Measurements from ENCODE around the gene ZNF564. TPM values are rescaled to one million over a fixed set of nuclear protein-coding genes. Genes with fewer than 3 reads are reported as not detected.

Gene ZNF564
- total and polyA plus RNA-seq, 2 of the 8 experiments (the other 6 are each of a cell fraction or from before 2014, with no cell fraction given): 0.89 to 10.4 TPM

DNA sequence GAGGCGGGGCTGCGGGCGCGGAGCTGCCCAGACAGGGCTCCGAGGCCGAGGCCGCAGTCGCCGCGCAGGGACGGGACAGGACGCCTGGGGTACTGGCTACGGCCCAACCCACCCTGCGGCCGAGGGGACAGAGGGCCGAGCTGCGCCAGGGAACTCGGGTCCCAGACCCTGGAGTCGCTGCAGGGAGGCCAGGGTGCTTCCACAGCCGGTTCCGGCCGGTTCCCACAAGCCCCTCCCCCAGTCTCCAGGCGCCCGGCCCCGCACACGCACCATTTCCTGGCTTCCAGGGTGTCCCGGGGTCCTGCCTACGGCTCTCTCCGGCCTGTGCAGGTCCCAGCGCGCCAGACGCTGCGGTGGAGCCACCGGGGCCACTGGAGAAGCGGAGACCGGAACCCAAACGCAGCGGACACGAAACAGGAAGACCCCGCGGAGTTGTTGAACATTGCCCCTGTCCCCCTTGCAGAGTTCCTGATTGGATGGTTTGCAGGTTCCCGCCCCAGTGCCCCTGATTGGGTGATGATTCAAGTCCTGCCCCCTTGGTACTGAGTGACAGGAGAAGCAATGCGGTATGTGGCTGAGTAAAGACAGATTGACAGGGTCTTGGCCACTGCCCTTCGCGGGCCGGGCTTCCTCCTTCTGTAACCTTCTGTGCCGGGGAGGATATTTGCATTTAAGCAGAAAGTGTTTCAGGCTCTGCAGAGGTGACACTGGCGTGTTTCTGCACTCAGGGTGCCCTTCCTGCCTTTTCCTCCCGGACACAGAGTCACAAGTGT, at the start of gene ZNF564 (continued):
- TF ChIP-seq SP4 (IDR thresholded peaks at IDR 0.05; ENCODE audit: low read length) (peak; percentile 91; the same call in 1 of the 2 replicates), RXRA (IDR thresholded peaks at IDR 0.05; ENCODE audit: insufficient read depth, low read depth, low read length) (no peak), SAP30 (IDR thresholded peaks at IDR 0.05; ENCODE audit: insufficient read depth, insufficient replicate concordance, low read length) (peak; percentile 32), EGR1 (IDR thresholded peaks at IDR 0.05; ENCODE audit: borderline replicate concordance, low read depth, low read length) (0 out of 2 replicates have a peak, but pooled peaks have one; percentile 11), CBX8 (IDR thresholded peaks at IDR 0.05; ENCODE audit: borderline replicate concordance, low read depth, low read length) (no peak), TCF12 (IDR thresholded peaks at IDR 0.05; ENCODE audit: low read depth, low read length) (no peak), RAD21 (IDR thresholded peaks at IDR 0.05 in 1 of 2, conservative IDR thresholded peaks at IDR 0.05 in 1 of 2; ENCODE audit: low read depth in 2 of 2, low read length in 2 of 2) (no peak), HDAC2 (IDR thresholded peaks at IDR 0.05; ENCODE audit: borderline replicate concordance in 1 of 2, low read depth in 2 of 2, low read length in 2 of 2) (no peak; a peak in 1 of 4 replicates), RFX5 (IDR thresholded peaks at IDR 0.05; ENCODE audit: borderline replicate concordance, low read depth, low read length) (no peak), TAF7 (optimal IDR thresholded peaks at IDR 0.05; ENCODE audit: borderline replicate concordance, low read depth, low read length) (no peak), TBP (IDR thresholded peaks at IDR 0.05; ENCODE audit: low read depth, low read length) (peak; percentile 91), GTF2F1 (IDR thresholded peaks at IDR 0.05; ENCODE audit: borderline replicate concordance, low read depth, low read length) (peak; percentile 74; the same call in 1 of the 2 replicates), FOSL1 (IDR thresholded peaks at IDR 0.05; ENCODE audit: insufficient read depth, low read depth, low read length) (no peak), NANOG (IDR thresholded peaks at IDR 0.05; ENCODE audit: insufficient read depth, low read depth, low read length, poor library complexity, severe bottlenecking) (no peak), RBBP5 (IDR thresholded peaks at IDR 0.05; ENCODE audit: borderline replicate concordance, low read depth, low read length) (peak; percentile 35; the same call in 1 of the 2 replicates), TAF1 (IDR thresholded peaks at IDR 0.05; ENCODE audit: low read depth, low read length) (peak; percentile 93)
- TF ChIP-seq, protein P1, sequence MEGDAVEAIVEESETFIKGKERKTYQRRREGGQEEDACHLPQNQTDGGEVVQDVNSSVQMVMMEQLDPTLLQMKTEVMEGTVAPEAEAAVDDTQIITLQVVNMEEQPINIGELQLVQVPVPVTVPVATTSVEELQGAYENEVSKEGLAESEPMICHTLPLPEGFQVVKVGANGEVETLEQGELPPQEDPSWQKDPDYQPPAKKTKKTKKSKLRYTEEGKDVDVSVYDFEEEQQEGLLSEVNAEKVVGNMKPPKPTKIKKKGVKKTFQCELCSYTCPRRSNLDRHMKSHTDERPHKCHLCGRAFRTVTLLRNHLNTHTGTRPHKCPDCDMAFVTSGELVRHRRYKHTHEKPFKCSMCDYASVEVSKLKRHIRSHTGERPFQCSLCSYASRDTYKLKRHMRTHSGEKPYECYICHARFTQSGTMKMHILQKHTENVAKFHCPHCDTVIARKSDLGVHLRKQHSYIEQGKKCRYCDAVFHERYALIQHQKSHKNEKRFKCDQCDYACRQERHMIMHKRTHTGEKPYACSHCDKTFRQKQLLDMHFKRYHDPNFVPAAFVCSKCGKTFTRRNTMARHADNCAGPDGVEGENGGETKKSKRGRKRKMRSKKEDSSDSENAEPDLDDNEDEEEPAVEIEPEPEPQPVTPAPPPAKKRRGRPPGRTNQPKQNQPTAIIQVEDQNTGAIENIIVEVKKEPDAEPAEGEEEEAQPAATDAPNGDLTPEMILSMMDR (IDR thresholded peaks at IDR 0.05; ENCODE audit: control extremely low read depth in 1 of 3, insufficient read depth in 1 of 3, low read depth in 1 of 3, low read length in 3 of 3): no peak
- TF ChIP-seq, protein P2, sequence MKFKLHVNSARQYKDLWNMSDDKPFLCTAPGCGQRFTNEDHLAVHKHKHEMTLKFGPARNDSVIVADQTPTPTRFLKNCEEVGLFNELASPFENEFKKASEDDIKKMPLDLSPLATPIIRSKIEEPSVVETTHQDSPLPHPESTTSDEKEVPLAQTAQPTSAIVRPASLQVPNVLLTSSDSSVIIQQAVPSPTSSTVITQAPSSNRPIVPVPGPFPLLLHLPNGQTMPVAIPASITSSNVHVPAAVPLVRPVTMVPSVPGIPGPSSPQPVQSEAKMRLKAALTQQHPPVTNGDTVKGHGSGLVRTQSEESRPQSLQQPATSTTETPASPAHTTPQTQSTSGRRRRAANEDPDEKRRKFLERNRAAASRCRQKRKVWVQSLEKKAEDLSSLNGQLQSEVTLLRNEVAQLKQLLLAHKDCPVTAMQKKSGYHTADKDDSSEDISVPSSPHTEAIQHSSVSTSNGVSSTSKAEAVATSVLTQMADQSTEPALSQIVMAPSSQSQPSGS (IDR thresholded peaks at IDR 0.05; ENCODE audit: low read length): no peak
